ENCODE measurements around the gene CCNYL1.

DNA sequence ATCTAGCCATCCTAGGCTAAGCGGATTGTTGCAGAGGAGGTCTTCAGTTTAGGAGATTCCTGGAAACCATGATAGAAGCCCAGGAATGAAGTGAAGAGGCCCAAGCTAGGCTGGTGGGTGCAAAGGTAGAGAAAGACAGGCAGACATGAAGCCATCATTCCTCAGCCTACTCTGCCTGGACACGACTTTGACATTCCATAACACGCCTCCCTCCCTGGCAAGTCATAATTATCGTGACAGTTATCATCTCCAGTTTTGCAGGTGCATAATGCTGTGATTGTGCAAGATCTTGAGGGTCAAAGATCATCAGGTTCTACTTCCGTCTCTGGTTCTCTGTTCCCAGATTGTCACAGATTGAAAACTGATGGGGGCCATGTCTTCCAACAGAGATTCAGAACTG, 73.5 kb downstream of the CCNYL1 start:
- TF ChIP-seq, protein P1, sequence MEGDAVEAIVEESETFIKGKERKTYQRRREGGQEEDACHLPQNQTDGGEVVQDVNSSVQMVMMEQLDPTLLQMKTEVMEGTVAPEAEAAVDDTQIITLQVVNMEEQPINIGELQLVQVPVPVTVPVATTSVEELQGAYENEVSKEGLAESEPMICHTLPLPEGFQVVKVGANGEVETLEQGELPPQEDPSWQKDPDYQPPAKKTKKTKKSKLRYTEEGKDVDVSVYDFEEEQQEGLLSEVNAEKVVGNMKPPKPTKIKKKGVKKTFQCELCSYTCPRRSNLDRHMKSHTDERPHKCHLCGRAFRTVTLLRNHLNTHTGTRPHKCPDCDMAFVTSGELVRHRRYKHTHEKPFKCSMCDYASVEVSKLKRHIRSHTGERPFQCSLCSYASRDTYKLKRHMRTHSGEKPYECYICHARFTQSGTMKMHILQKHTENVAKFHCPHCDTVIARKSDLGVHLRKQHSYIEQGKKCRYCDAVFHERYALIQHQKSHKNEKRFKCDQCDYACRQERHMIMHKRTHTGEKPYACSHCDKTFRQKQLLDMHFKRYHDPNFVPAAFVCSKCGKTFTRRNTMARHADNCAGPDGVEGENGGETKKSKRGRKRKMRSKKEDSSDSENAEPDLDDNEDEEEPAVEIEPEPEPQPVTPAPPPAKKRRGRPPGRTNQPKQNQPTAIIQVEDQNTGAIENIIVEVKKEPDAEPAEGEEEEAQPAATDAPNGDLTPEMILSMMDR (IDR thresholded peaks at IDR 0.05), result no peak
- TF ChIP-seq POLR2A (IDR thresholded peaks at IDR 0.05) (no peak), POLR2AphosphoS5 (IDR thresholded peaks at IDR 0.05) (no peak)

Measured in prostate gland (tissue), 2 donors.